Stomach (tissue), 9 donors: Measurements from ENCODE around the gene PNPLA6. TPM values are rescaled to one million over a fixed set of nuclear protein-coding genes. Genes with fewer than 3 reads are reported as not detected.
A peak's percentile ranks its signal among the peaks of the same experiment; 100 is the strongest.

Experiments
- DNase-seq, 2 donors: peaks; one replicate each; pipeline versions ENCODE4 v3.0.0 to v3.0.0-alpha.2; 2013 to 2019
- H3K27ac ChIP-seq, 5 donors: fragments of 200-600 bp in 4 of 5; sonication (generic) in 4 of 5; one replicate each; pipeline ENCODE4 v1.5.1; 2013 to 2019; ENCODE audit warnings: mild to moderate bottlenecking in 1 of 5, moderate library complexity in 1 of 5
- H3K27me3 ChIP-seq, 3 donors: fragments of 200-600 bp; sonication (generic); one replicate each; pipeline ENCODE4 v1.5.1; 2017 to 2019; ENCODE audit warnings: mixed run types in 1 of 3
- H3K36me3 ChIP-seq, 4 donors: fragments of 200-600 bp; sonication (generic); 1 replicate in 3 of 4; 2 replicates in 1 of 4; pipeline ENCODE4 v1.5.1; 2016 to 2019
- H3K4me1 ChIP-seq, 4 donors: fragments of 200-600 bp; sonication (generic); one replicate each; pipeline ENCODE4 v1.5.1; 2016 to 2019
- H3K4me3 ChIP-seq, 4 donors: fragments of 200-600 bp; sonication (generic) in 3 of 4; one replicate each; pipeline ENCODE4 v1.5.1; 2016 to 2019; ENCODE audit warnings: mild to moderate bottlenecking in 1 of 4
- H3K9me3 ChIP-seq, 4 donors: fragments of 200-600 bp; sonication (generic); one replicate each; pipeline ENCODE4 v1.5.1; 2016 to 2019
- CTCF ChIP-seq, 7 experiments: fragments of 450-650 bp in 4 of 7; fragments of 200-600 bp in 3 of 7; sonication (generic) in 3 of 7; IDR thresholded peaks; one replicate each; pipeline ENCODE4 v1.5.1; 2016 to 2019; ENCODE audit warnings: antibody characterized with exemption in 7 of 7, control low read depth in 2 of 7, mild to moderate bottlenecking in 1 of 7
- EP300 ChIP-seq: sonication (generic); formaldehyde crosslinking; IDR thresholded peaks from one replicate; pipeline ENCODE4 v1.6.1; 2017; ENCODE audit warnings: antibody characterized with exemption
- POLR2A ChIP-seq, 4 donors: fragments of 450-650 bp; IDR thresholded peaks; one replicate each; pipeline ENCODE4 v1.6.1; 2016; ENCODE audit warnings: antibody characterized with exemption in 4 of 4, control low read depth in 2 of 4, mild to moderate bottlenecking in 1 of 4, moderate library complexity in 1 of 4
- POLR2AphosphoS5 ChIP-seq, 3 donors: sonication (generic); formaldehyde crosslinking; IDR thresholded peaks; one replicate each; pipeline ENCODE4 v1.6.1; 2016; ENCODE audit warnings: antibody characterized with exemption in 3 of 3
- WGBS, 5 donors: extraction: QIAGEN DNeasy Blood & Tissue Kit in 3 of 5; methylation state at CpG; one replicate each; pipeline versions ENCODE4 v1.1.5 to v1.1.7; 2013 to 2018; 5-methylcytosine and 5-hydroxymethylcytosine counted together
- intact Hi-C: fragments of 100-400 bp; cut with DNase I; formaldehyde crosslinking; loops from one replicate; pipeline ENCODE4 v1.15.1; 2023; ENCODE audit warnings: low total_unique reads
- polyA plus RNA-seq, 3 donors: library from polyadenylated mRNA; stranded (reverse); fragments of 200-250 nt; gene quantifications; one replicate each; pipeline ENCODE4 v1.2.3, GENCODE V29; 2013
- total RNA-seq, 5 donors: library from RNA; depleted of rRNA; stranded (reverse); fragments of >200 nt; gene quantifications; one replicate each; pipeline versions ENCODE4 v1.1.0 to v1.2.3, GENCODE V29; 2014 to 2016
- donor health status: healthy with polysubstance abuse.
- donor health status: Bipolar disorder and iron deficiency.
- donor health status: healthy.

Gene PNPLA6
- total and polyA plus RNA-seq, 8 donors, result 15.2 to 357 (median 44.3) TPM

- no peak overlapping the region for H3K27ac ChIP-seq
- intact Hi-C loops, result no loop called here
- peaks cover 15 to 81% (median 70%) of the 10 kb centered on the region in 4 donors for H3K36me3 ChIP-seq
- H3K9me3 ChIP-seq, result no peaks in the 10 kb centered on the region
- H3K4me3 ChIP-seq, result no peak overlapping the region
- H3K4me1 ChIP-seq, result peaks cover 1 to 23% (median 13%) of the 10 kb centered on the region in 4 donors
- TF ChIP-seq POLR2A (IDR thresholded peaks at IDR 0.05), result no peak
- no peak for TF ChIP-seq POLR2AphosphoS5 (IDR thresholded peaks at IDR 0.05)
- no peak for TF ChIP-seq CTCF (IDR thresholded peaks at IDR 0.05)
- no peak for TF ChIP-seq EP300
- no peaks in the 10 kb centered on the region for H3K27me3 ChIP-seq
- WGBS, 5 donors, result 91 to 95% (median 92%) methylated on average over 32 of the region's 32 CpGs
- DNase-seq, result no peak
These were observed 6.8 kb upstream of the PNPLA6 start for GRCh38 chr19:7528522-7529245.

- Histone ChIP-seq H3K4me3 (no peak overlapping the region), H3K36me3 (peaks cover 15 to 80% (median 69%) of the 10 kb centered on the region in 4 donors), H3K27me3 (no peaks in the 10 kb centered on the region), H3K27ac (no peak overlapping the region), H3K4me1 (peaks cover 0 to 21% (median 13%) of the 10 kb centered on the region in 4 donors), H3K9me3 (no peaks in the 10 kb centered on the region)
- intact Hi-C loops, result no loop called here
- WGBS, 5 donors, result 77 to 86% (median 79%) methylated on average over 9 to 15 of the region's 15 CpGs
- no peak for DNase-seq
- TF ChIP-seq CTCF (IDR thresholded peaks at IDR 0.05) (no peak), EP300 (no peak), POLR2AphosphoS5 (IDR thresholded peaks at IDR 0.05) (no peak), POLR2A (IDR thresholded peaks at IDR 0.05) (no peak)
These were observed 6.3 kb upstream of the PNPLA6 start for GRCh38 chr19:7529246-7529600.

- DNase-seq, result no peak
- H3K4me1 ChIP-seq, result peaks cover 0 to 22% (median 12%) of the 10 kb centered on the region in 4 donors
- no peak overlapping the region for H3K4me3 ChIP-seq
- WGBS, 5 donors, result 93 to 96% (median 96%) methylated on average over 23 to 33 of the region's 33 CpGs
- TF ChIP-seq POLR2A (IDR thresholded peaks at IDR 0.05) (no peak), EP300 (no peak), POLR2AphosphoS5 (IDR thresholded peaks at IDR 0.05) (no peak), CTCF (IDR thresholded peaks at IDR 0.05) (no peak)
- H3K27ac ChIP-seq, result no peak overlapping the region
- intact Hi-C loops, result no loop called here
- H3K36me3 ChIP-seq, result peaks cover 15 to 74% (median 66%) of the 10 kb centered on the region in 4 donors
- H3K9me3 ChIP-seq, result no peaks in the 10 kb centered on the region
- H3K27me3 ChIP-seq, result no peaks in the 10 kb centered on the region
These were observed 5.7 kb upstream of the PNPLA6 start for GRCh38 chr19:7529610-7530490.

GRCh38 chr19:7533281-7533885 is 2.1 kb upstream of the PNPLA6 start:
- H3K36me3 ChIP-seq, result peaks cover 17 to 54% (median 46%) of the 10 kb centered on the region in 4 donors
- H3K27ac ChIP-seq, result peak overlapping the region; percentile 92 to 94 (median 92)
- no peaks in the 10 kb centered on the region for H3K9me3 ChIP-seq
- peak overlapping the region; percentile 77 to 82 (median 80) for H3K4me3 ChIP-seq
- intact Hi-C loops, result no loop called here
- WGBS, 5 donors, result 21 to 32% (median 24%) methylated on average over 24 to 30 of the region's 30 CpGs
- DNase-seq, result peak; percentile 61 to 85
- TF ChIP-seq EP300 (no peak), POLR2AphosphoS5 (IDR thresholded peaks at IDR 0.05) (no peak), CTCF (IDR thresholded peaks at IDR 0.05) (no peak), POLR2A (IDR thresholded peaks at IDR 0.05) (no peak)
- peaks cover 7 to 31% (median 25%) of the 10 kb centered on the region in 4 donors for H3K4me1 ChIP-seq
- H3K27me3 ChIP-seq, result no peaks in the 10 kb centered on the region
